Measurements from ENCODE around the gene LAGE3.

LAGE3 gene

GRCh38 chrX:154458954-154459778, 19.9 kb downstream of the LAGE3 start:
- in situ Hi-C loops (cut with MboI; ENCODE audit: low sequenced_read_pairs): no loop called here

DNA sequence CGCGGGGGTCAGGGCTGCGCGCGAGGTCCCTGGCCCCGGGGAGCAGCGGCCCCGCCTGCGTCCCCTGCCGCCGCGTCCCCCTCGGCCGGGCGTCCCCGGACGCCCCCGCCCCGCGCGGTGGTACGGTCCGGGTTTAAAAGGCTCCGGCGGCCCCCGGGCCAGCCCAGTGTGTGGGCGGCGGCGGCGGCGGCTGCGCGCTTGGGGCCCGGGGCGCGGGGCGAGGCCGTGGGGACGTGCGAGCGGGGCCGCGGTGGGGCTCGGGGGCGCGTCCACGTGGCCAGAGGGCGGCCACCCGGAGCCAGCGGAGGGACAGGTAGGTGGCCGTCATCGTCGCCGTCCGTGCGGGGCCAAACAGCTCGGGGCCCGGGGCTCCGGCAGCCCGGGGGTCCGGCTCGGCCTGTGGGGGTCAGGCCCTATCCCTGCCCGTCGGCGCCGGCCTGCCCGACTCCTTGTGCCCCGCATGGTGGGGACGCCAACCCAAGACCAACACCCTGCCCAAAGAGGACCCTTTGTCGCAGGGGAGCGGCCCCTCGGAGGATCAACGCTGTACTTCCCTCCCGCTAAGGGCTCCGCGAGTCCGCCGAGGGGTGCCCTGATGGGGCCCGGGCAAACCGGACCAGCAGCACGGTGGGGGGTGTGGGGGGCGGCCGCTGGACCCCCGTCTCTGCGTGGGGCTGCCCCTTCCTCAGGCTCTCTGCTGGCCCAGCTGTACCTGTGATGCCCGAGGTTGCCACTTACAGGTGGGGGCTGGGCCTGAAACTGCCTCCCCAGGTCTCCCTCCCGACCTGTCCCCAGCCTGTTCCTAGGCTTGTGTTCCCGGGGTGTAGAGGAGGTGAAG, 20.7 kb downstream of the LAGE3 start, which contains the start of gene PLXNA3:
PLXNA3 (plus strand) TSS at position 166 of the 838 bp plus-strand sequence. CDS start 1,903 bp downstream, outside the sequence.
- in situ Hi-C loops (cut with MboI; ENCODE audit: low sequenced_read_pairs): no loop called here

DNA sequence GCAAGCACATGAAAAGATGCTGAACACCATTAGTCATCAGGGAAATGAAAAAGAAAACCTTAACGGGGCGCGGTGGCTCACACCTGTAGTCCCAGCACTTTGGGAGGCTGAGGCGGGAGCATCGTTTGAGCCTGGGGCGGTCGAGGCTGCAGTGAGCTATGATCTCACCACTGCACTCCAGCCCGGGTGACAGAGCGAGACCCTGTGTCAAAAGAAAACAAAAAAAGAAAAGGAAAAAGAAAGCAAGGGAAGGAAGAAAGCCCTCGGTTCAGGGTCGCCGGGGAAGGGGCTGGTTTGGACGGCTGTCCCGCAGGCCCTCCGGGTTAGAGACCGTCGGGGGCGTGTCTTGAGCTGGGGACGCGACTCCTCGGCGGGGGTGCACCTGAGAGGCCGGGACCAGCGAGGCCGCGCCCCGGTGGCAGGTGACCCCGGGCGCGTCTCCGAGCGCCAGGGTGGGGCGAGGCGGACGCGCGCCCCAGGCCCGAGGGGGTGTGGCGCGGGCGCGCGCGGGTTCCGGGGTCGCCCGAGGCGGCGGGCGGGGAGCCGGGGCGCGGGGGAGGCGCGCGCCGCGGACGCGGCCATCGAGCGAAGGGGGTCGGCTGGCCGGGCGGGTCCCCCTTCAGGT, 21.5 kb downstream of the LAGE3 start:
- in situ Hi-C loops (cut with MboI; ENCODE audit: low sequenced_read_pairs): no loop called here

DNA sequence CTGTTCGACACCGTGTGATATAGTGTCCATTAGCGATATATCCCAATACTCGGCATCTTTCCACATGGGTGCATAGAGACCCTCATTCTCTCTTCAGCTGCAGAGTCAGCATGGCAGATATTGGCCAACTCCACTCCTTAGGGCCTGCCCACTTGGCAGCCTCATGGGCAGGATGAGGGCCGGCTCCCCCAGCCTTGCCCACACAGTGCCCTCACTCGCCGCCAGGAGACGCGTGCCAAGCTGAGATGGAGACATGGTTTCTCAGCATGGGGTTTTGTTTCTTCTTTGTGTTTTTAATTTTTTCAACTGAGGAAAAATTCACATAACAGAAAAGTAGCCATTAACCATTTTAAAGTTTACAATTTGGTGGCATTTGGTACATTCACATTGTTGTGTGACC, 26.3 kb downstream of the LAGE3 start:
- in situ Hi-C loops (cut with MboI; ENCODE audit: low sequenced_read_pairs): no loop called here

- in situ Hi-C loops (cut with MboI; ENCODE audit: low sequenced_read_pairs): no loop called here
Observed at GRCh38 chrX:154450312-154450711, 28.8 kb downstream of the LAGE3 start.

DNA sequence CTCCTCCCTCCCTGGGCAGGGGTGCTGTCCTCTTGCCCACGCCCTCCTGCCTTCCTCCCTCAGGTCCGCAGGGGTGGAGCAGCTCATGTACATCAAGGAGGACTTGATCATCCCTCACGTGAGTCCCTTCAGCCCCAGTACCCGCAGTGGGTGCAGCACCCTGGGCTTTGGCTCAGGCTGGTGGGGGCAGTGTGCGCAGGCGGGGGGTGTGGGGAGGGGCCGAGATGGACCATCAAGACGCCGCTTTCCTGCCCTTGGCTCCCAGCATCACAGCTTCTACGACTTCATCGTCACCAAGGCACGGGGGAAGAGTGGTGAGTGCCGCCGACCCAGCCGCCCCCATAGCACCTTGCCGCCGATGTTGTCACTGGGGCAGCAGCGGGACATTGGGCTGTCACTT, 29.5 kb downstream of the LAGE3 start:
- in situ Hi-C loops (cut with MboI; ENCODE audit: low sequenced_read_pairs): no loop called here

- in situ Hi-C loops (cut with MboI; ENCODE audit: low sequenced_read_pairs): no loop called here
Observed at GRCh38 chrX:154448484-154448883, 30.6 kb downstream of the LAGE3 start.

DNA sequence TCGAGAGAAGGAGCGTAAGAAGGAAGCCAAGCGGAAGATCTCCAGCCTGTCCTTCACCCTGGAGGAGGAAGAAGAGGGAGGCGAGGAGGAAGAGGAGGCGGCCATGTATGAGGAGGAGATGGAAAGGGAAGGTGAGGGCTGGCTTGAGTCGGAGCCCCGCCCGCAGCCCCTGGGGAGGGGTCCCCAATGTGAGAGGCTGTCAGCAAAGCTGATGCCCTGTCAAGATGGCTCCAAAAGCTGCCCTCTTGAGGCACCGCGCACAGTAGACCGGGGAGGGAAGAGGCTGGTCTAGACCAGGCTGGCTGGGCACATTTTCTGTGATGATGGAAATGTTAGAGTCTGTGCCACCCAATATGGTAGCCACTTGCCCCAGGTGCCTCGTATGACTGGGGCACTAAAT, 32.7 kb downstream of the LAGE3 start:
- in situ Hi-C loops (cut with MboI; ENCODE audit: low sequenced_read_pairs): no loop called here

- in situ Hi-C loops (cut with MboI; ENCODE audit: low sequenced_read_pairs): no loop called here
Observed at GRCh38 chrX:154445776-154446175, 33.3 kb downstream of the LAGE3 start.

DNA sequence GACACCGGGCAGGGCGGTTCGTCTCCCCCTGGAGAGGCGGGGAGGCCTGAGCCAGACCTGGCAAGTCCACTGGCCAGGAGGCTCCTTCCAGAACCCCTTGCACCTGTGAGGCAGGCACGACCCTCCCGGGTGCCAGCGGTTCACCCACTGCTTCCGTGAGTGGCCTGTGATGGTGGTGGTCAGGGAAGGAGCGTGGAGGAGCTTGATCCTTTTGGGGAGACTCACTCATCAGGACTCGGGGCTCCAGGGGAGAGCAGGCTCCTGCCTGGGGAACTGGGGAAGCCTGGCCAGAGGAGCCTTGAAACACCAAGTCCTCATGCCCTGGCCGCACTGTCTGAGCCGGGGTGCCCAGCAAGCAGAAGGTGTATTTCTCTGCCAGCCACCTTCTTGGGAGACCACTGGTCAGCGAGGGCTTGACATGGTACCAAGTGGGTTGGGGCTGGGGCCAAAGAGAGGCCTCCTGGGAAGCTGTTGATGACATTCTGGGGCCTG, 34.3 kb downstream of the LAGE3 start:
- in situ Hi-C loops (cut with MboI; ENCODE audit: low sequenced_read_pairs): no loop called here

DNA sequence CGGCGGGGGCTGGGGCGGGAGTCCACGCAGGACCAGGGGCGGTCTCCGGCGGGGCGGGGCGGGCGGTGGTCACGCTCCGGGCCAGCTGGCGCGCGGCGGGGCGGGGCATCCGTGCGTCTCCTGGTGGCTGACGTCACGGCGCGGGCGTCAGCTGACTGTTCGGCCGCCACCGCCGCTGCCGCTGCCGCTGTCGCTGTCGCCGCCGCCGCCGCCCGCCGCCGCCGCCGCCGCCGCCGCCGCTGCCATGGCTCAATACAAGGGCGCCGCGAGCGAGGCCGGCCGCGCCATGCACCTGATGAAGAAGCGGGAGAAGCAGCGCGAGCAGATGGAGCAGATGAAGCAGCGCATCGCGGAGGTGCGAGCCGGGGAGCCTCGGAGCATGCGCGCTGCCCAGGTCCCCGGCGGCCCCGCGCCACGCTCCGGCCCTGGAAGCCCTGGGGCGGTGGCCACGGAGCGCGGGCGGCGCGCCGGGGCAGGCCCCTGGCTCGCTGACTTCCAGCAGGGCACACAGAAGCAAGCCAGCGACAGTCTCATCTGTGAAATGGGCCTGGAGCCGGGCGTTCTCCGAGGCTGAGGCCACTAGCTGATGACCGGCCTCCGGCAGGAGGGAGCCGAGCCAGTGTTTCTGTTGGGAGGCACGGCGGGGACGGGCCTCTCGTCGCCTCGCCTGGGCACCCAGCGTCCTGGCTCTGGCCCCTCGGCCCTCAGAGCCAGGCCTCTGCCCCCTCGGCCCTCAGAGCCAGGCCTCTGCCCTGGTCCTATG, 34.9 kb downstream of the LAGE3 start, which contains the start of gene FAM50A:
FAM50A (plus strand) TSS at position 150 of the 763 bp plus-strand sequence; CDS start at position 245, 95 bp downstream.
- in situ Hi-C loops (cut with MboI; ENCODE audit: low sequenced_read_pairs): no loop called here

DNA sequence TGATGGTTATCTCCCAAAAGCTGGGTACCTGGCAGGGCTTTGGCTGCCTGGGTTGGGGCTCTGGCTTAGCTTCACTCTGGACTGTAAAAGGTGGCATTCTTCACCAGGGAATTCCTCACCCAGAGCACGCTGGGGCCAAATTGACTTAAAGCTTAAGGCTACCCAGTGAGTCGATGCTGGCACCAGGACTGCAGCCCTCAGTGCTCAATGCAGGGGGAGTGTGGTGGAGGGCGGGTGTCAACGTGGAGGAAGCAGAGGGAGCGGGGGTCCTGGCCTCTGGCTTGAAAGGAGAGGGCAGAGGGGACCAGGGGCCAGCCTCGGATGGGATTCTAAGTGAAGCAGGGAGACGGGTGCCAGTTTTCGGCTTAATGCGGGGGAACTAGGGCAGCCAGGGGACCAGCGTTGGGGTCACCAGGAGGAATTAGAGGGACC, 35.6 kb downstream of the LAGE3 start:
- in situ Hi-C loops (cut with MboI; ENCODE audit: low sequenced_read_pairs): no loop called here

DNA sequence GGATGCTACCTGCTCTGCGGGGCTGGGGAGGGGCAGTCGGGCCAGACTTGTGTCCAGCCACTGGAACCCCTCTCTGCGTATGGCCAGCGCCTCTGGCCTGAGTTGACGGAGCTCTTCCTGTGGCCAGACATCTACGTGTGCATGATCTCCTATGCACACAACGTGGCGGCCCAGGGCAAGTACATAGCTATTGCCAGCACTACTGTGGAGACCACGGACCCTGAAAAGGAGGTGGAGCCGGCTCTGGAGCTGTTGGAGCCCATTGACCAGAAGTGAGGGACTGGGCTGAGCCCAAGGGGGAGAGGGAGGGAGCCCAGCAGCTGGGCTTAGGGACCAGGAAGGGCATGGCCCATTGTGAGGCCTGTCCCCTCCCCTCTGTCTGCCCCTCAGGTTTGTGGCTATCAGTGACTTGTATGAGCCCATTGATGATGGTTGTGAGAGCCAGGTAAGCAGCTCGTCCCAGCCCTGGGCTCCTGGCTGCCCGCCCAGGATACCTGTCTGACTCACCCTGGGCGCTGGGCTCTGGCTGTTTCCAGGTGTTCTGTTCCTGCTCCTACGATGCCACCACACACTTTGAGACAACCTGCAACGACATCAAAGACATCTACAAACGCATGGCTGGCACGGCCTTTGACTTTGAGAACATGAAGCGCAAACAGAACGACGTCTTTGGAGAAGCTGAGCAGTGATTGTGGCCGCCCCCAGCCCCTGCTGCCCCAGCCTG, 36.9 kb downstream of the LAGE3 start:
- in situ Hi-C loops (cut with MboI; ENCODE audit: low sequenced_read_pairs): no loop called here

GRCh38 chrX:154441564-154441963, 37.5 kb downstream of the LAGE3 start:
- in situ Hi-C loops (cut with MboI; ENCODE audit: low sequenced_read_pairs): no loop called here

- in situ Hi-C loops (cut with MboI; ENCODE audit: low sequenced_read_pairs): no loop called here
Observed at GRCh38 chrX:154440623-154441357, 38.3 kb downstream of the LAGE3 start.

DNA sequence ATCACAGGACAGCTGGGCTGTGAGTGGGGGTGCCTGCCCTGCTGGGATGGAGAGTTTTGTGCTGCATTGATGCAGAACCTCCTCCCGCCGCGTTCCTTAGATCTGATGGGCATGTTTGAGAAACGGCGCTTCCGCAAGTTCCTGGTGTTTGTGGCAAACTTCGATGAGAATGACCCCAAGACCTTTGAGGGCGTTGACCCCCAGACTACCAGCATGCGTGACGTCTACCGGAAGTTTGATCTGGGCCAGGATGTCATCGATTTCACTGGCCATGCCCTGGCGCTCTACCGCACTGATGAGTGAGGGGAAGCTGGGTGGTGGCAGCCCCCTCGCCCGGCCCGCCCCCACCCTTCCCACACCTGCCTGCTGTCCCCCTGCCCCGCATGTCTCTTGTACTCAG, 39.2 kb downstream of the LAGE3 start:
- in situ Hi-C loops (cut with MboI; ENCODE audit: low sequenced_read_pairs): no loop called here

- in situ Hi-C loops (cut with MboI; ENCODE audit: low sequenced_read_pairs): no loop called here
Observed at GRCh38 chrX:154437971-154438893, 40.8 kb downstream of the LAGE3 start.

Data from hTERT RPE-1 (cell line).